ENCODE data around the gene KCNAB1. TPM values are rescaled to one million over a fixed set of nuclear protein-coding genes. Genes with fewer than 3 reads are reported as not detected.

Gene KCNAB1
- polyA plus RNA-seq, 1 donor (not counting 4 experiments of a cell fraction or from before 2014, with no cell fraction given): 0.03 TPM

- Histone ChIP-seq H3K36me3 (ENCODE audit: control insufficient read depth in 2 of 2, extremely low read depth in 1 of 2, insufficient read depth in 2 of 2, low read length in 2 of 2) (no peaks in the 10 kb centered on the region), H3K9me3 (ENCODE audit: control insufficient read depth, low read depth, low read length) (no peaks in the 10 kb centered on the region), H3K4me2 (ENCODE audit: control insufficient read depth, extremely low read depth, insufficient read depth, low read depth, low read length) (no peak overlapping the region), H3K9me1 (ENCODE audit: control insufficient read depth, extremely low read depth, insufficient read depth, low read length) (no peaks in the 10 kb centered on the region), H3K27me3 (ENCODE audit: control insufficient read depth, extremely low read depth, insufficient read depth, low read length) (no peaks in the 10 kb centered on the region), H4K20me1 (ENCODE audit: control insufficient read depth, extremely low read depth, insufficient read depth, low read length) (no peaks in the 10 kb centered on the region), H3K4me1 (ENCODE audit: control insufficient read depth, extremely low read depth, insufficient read depth, low read length) (peaks cover 12% of the 10 kb centered on the region), H3K27ac (ENCODE audit: control insufficient read depth, insufficient read depth, low read length) (no peak overlapping the region), H3K9ac (ENCODE audit: control insufficient read depth, extremely low read depth, insufficient read depth, low read length) (no peak overlapping the region), H3K79me2 (ENCODE audit: control insufficient read depth, insufficient read depth, low read length) (no peaks in the 10 kb centered on the region), H3K4me3 (ENCODE audit: control insufficient read depth in 2 of 3, extremely low read depth in 1 of 3, insufficient read depth in 2 of 3, low read depth in 1 of 3, low read length in 3 of 3) (no peak overlapping the region), H2AFZ (ENCODE audit: control insufficient read depth, low read length) (peak overlapping the region; percentile 19)
- TF ChIP-seq EZH2 (IDR thresholded peaks at IDR 0.05; ENCODE audit: low read length): no peak
- TF ChIP-seq CTCF (optimal IDR thresholded peaks at IDR 0.05 in 1 of 3, IDR thresholded peaks at IDR 0.05 in 1 of 3, conservative IDR thresholded peaks at IDR 0.05 in 1 of 3; ENCODE audit: extremely low read depth in 1 of 3, insufficient read depth in 2 of 3, low read length in 3 of 3): no peak
- FAIRE-seq: no peak
- dilution Hi-C loops (cut with MboI; ENCODE audit: extremely low pct_ligation_motif_present, low sequenced_read_pairs): no loop called here
- DNase-seq (ENCODE audit: low read depth, low spot score): no peak
Measured at GRCh38 chr3:156583469-156583868, 463.1 kb downstream of the KCNAB1 start.

GRCh38 chr3:156586905-156587759, 466.8 kb downstream of the KCNAB1 start:
- no peak overlapping the region for H3K4me2 ChIP-seq (ENCODE audit: control insufficient read depth, extremely low read depth, insufficient read depth, low read depth, low read length)
- DNase-seq (ENCODE audit: low read depth, low spot score): no peak
- H4K20me1 ChIP-seq (ENCODE audit: control insufficient read depth, extremely low read depth, insufficient read depth, low read length): no peaks in the 10 kb centered on the region
- no peaks in the 10 kb centered on the region for H3K4me1 ChIP-seq (ENCODE audit: control insufficient read depth, extremely low read depth, insufficient read depth, low read length)
- no peak overlapping the region for H3K9ac ChIP-seq (ENCODE audit: control insufficient read depth, extremely low read depth, insufficient read depth, low read length)
- H3K79me2 ChIP-seq (ENCODE audit: control insufficient read depth, insufficient read depth, low read length): no peaks in the 10 kb centered on the region
- H3K27ac ChIP-seq (ENCODE audit: control insufficient read depth, insufficient read depth, low read length): no peak overlapping the region
- TF ChIP-seq CTCF (optimal IDR thresholded peaks at IDR 0.05 in 1 of 3, IDR thresholded peaks at IDR 0.05 in 1 of 3, conservative IDR thresholded peaks at IDR 0.05 in 1 of 3; ENCODE audit: extremely low read depth in 1 of 3, insufficient read depth in 2 of 3, low read length in 3 of 3) (no peak), EZH2 (IDR thresholded peaks at IDR 0.05; ENCODE audit: low read length) (no peak)
- no peak overlapping the region for H3K4me3 ChIP-seq (ENCODE audit: control insufficient read depth in 2 of 3, extremely low read depth in 1 of 3, insufficient read depth in 2 of 3, low read depth in 1 of 3, low read length in 3 of 3)
- no peak for FAIRE-seq
- no peaks in the 10 kb centered on the region for H3K36me3 ChIP-seq (ENCODE audit: control insufficient read depth in 2 of 2, extremely low read depth in 1 of 2, insufficient read depth in 2 of 2, low read length in 2 of 2)
- H3K27me3 ChIP-seq (ENCODE audit: control insufficient read depth, extremely low read depth, insufficient read depth, low read length): no peaks in the 10 kb centered on the region
- no peaks in the 10 kb centered on the region for H3K9me1 ChIP-seq (ENCODE audit: control insufficient read depth, extremely low read depth, insufficient read depth, low read length)
- H2AFZ ChIP-seq (ENCODE audit: control insufficient read depth, low read length): no peak overlapping the region
- dilution Hi-C loops (cut with MboI; ENCODE audit: extremely low pct_ligation_motif_present, low sequenced_read_pairs): no loop called here
- no peaks in the 10 kb centered on the region for H3K9me3 ChIP-seq (ENCODE audit: control insufficient read depth, low read depth, low read length)

Data from keratinocyte (primary cell).